Activated naive CD4-positive, alpha-beta T cell (primary cell): ENCODE data around the gene MRPS14.
"Not testable (repeated sequence)": the region's sequence is repeated elsewhere in the genome, so short reads cannot be mapped to it uniquely, and the experiment has no call there.

ENCODE experiments used
- DNase-seq, 4 experiments: peaks; one replicate each; lab custom pipeline; 2025; lab: John Stamatoyannopoulos, UW

The MRPS14 gene

GRCh38 chr1:175023043-175023921 is at the start of gene MRPS14:
TSS of gene MRPS14 (minus strand) at chr1:175023425. CDS start at chr1:175023408, 17 bp downstream.
- peak; percentile 90 to 95 (median 94) for DNase-seq

DNA sequence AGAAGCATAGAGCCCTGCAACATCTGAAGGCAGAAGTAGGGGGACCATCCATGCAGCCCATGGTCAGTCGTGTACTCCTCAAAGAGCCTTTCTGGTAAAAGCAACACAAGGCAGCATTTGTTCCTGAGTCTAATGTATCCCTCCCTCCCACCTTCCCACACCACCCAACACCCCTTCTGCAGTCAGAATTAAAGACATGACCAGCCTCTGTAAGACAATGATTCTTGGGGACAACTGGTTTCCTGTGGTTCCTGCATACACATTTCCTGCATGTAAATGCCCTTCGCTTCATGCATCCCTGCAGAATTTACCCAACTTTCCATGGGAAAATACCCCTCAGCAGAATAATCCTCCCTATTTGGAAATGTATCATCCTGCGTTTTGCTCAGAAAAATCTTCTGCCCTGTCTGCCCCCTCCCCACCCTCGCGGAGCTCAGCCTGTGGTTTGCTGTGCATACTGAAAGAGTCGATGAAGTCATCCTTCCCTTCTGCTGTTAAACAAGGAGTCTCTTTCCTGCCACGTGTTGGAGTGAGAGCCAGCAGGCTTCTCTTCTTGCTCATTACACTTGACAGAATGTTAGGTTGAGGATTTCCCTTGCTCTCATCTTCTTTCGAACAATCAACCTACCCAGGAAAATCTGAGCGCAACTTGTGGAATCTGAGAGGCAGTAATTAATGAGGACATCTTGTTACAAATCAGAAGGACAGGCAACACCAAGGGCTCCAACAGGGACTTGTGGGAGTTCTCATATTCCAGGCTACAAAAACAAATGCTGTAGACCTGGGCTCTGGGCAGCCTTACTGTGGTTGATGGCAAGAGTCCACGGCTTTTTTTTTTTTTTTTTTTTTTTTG is 49.1 kb upstream of the MRPS14 start:
- DNase-seq: no peak

DNA sequence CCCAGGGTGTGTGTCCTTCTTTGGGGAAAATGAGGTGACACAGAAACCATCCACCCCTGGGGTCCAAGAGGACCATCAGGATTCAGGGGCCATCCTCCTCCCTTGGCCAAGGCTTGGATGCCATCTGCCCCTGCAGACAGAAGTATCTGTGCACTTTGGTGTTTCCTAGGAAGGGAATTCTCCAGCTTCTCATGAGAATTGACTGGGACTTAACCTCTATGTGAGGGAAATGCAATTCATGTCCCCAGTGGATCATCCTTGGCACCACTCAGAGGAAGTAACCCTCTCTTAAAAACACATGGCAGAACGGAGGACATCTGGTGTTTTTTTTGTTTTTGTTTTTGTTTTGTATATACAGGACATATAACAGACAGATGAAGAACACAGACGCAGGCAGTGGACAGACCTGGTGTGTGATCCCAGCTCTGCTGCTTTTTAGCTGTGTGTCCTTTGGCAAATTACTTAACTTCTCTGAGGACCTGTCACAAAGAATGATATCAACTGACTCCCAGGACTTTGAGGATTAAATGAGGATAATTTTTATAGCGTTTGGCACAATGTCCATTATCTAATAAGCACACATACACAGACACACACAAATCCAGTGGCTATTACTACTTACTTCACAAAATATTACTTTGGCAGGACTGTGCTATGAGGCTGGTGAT is 48.2 kb upstream of the MRPS14 start:
- no peak for DNase-seq

- DNase-seq: no peak
These were observed 47.6 kb upstream of the MRPS14 start for GRCh38 chr1:175070818-175071217.

- DNase-seq: no peak
These were observed 44.3 kb upstream of the MRPS14 start, which contains the start of gene TNN for GRCh38 chr1:175067362-175068106. TSS of gene TNN (plus strand) at chr1:175067833. CDS start at chr1:175077419, 9,586 bp downstream.

- DNase-seq: no peak
These were observed 39.6 kb upstream of the MRPS14 start for GRCh38 chr1:175062858-175063257.

GRCh38 chr1:175062339-175062738 is 39.1 kb upstream of the MRPS14 start:
- DNase-seq: no peak

DNA sequence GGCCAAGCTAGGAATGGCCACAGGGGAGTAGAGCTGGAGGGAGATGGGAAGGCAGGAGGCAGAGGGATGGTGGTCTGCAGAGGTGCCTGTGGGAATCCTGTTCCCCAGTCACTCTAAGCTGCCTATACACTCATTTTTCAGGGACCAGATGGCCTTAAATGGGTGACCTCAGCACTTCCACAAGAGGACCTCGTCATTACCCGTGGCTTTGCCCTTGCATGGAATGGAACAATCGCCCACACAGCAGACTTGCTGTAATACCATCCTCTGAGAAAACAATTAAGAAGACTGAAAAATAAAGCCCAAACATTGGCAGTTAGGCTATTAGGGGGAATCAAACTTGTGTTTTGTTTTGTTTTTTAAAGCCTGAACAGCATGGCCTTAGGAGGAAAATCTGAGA is 31.5 kb upstream of the MRPS14 start:
- no peak for DNase-seq

GRCh38 chr1:175050992-175051391 is 27.8 kb upstream of the MRPS14 start:
- DNase-seq: no peak

DNA sequence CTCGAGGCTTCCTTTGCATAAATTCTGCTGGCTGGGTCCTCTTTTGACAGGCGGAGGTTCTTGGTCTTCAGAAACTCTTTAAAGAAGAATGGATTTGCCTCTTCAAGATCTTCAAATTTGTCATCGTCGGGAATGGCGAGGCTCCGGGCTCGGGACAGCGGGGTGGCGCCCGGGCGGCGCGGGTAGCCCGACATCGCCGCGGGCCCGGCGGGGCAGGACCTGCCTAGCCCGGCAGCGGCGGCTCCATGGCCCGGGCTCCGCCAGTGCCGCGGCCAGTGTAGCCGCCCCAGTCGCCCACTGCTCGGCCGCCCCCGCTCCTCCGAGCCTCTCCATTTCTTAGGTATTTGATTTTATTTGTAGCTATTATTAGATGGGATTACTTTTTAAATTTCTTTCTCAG is 22.3 kb upstream of the MRPS14 start:
- DNase-seq: no peak

DNA sequence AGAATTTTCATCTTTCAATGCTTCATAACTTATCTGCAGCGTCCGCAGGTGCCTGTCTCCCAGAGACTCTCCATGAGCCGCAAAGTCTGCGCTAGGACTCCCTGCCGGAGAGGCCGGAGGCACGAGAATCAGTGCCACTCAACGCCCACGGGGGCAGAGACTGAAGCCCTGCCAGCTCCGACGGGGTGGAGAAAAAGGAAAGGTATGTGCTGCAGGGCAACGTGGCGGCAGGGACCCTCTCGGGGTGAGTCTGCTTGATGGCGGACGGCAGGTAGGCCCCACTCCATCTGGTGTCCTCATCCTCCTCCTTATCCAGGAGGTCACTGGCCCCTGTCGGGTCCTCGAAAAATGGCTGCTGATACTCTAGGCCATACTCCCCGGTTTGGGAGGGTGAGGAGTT is 21.9 kb upstream of the MRPS14 start:
- DNase-seq: no peak

- not testable (repeated sequence) for DNase-seq
These were observed 21.4 kb upstream of the MRPS14 start for GRCh38 chr1:175044591-175044990.

DNA sequence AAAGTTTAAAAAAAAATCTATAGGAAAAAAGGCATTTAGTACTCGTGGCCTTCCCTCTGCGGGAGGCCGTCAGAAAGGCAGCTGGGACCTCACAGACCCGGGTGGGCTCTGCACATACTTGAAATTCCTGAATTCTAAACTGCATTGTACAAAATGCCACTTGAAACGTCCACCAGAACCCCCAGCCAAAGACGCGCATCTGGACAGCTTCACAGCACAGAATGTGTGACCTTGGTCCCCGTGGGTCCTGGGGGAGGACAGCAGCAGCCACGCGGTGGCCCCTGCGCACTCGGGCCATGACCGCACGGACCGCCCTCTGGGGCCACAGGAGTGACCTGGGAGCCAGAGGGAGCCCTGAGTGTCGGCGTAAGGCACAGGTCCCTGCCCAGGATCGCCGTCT is 20.6 kb upstream of the MRPS14 start:
- DNase-seq: no peak

GRCh38 chr1:175042650-175043049 is 19.4 kb upstream of the MRPS14 start:
- no peak for DNase-seq

DNA sequence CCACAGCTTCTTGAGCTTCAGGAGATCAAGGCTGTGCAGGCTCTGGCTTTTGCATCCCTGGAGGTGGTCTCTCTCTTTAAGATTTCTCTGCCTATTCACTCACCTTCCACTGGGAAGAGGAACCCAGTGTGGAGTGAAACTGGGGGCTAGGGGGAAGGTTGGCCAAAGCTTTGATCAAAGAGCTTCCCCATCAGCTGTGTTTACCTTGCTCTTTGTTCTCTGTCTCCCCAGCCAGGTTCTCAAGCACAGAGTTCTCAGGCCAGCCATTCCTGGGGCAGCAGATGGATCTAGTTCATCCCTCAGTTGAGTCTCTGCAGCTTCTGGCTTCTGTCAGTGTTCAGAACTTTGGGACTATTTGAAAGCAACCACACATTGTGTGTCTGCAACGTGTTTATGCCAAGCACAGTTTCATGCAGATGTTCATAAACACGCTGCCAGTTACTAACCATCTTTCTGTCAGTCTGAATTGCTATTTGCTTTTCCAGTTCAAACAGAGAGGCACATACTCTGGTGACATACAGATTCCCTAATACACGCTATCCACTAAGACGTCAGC is 17.2 kb upstream of the MRPS14 start:
- no peak for DNase-seq

DNA sequence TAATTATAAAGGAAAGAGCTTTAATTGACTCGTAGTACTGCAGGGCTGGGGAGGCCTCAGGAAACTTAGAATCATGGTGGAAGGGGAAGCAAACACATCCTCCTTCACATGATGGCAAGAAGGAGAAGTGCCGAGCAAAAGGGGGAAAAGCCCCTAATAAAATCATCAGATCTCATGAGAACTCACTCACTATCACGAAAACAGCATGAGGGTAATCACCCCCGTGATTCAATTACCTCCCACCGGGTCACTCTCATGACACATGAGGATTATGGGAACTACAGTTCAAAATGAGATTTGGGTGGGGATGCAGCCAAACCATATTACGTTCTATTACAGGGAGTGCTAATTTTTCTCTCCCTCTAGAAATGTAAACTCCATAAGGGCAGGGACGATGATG is 14.2 kb upstream of the MRPS14 start:
- no peak for DNase-seq

- no peak for DNase-seq
These were observed 13.3 kb upstream of the MRPS14 start for GRCh38 chr1:175036476-175036875.

- no peak for DNase-seq
These were observed 12.6 kb upstream of the MRPS14 start for GRCh38 chr1:175035865-175036264.

- no peak for DNase-seq
These were observed 11.6 kb upstream of the MRPS14 start for GRCh38 chr1:175034775-175035174.

- no peak for DNase-seq
These were observed 10.7 kb upstream of the MRPS14 start for GRCh38 chr1:175033953-175034352.

GRCh38 chr1:175024773-175025172 is 1.5 kb upstream of the MRPS14 start:
- DNase-seq: no peak
